Fibroblast of lung (primary cell): ENCODE data around the gene BTNL3.

Experiments
- EZH2 ChIP-seq: IDR thresholded peaks from 2 replicates; pipeline ENCODE4 v1.5.1; 2012; ENCODE audit warnings: low read length, control low read depth, mild to moderate bottlenecking; ENCODE audit errors: missing control alignments
- TF ChIP-seq, protein P1 (sequence below), 2 donors: IDR thresholded peaks in 1 of 2; conservative IDR thresholded peaks in 1 of 2; 1 replicate in 1 of 2; 2 replicates in 1 of 2; pipeline ENCODE4 v1.5.1; 2011 to 2012; ENCODE audit warnings: low read length in 2 of 2, control low read depth in 1 of 2, inconsistent platforms in 1 of 2, low read depth in 1 of 2, mild to moderate bottlenecking in 1 of 2

DNA sequence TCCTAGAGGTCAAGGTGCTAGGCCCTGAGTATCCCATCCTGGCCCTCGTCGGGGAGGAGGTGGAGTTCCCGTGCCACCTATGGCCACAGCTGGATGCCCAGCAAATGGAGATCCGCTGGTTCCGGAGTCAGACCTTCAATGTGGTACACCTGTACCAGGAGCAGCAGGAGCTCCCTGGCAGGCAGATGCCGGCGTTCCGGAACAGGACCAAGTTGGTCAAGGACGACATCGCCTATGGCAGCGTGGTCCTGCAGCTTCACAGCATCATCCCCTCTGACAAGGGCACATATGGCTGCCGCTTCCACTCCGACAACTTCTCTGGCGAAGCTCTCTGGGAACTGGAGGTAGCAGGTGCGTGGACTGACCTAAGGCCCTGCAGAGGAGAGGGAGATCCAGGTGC, 59.3 kb downstream of the BTNL3 start:
- TF ChIP-seq, protein P1, sequence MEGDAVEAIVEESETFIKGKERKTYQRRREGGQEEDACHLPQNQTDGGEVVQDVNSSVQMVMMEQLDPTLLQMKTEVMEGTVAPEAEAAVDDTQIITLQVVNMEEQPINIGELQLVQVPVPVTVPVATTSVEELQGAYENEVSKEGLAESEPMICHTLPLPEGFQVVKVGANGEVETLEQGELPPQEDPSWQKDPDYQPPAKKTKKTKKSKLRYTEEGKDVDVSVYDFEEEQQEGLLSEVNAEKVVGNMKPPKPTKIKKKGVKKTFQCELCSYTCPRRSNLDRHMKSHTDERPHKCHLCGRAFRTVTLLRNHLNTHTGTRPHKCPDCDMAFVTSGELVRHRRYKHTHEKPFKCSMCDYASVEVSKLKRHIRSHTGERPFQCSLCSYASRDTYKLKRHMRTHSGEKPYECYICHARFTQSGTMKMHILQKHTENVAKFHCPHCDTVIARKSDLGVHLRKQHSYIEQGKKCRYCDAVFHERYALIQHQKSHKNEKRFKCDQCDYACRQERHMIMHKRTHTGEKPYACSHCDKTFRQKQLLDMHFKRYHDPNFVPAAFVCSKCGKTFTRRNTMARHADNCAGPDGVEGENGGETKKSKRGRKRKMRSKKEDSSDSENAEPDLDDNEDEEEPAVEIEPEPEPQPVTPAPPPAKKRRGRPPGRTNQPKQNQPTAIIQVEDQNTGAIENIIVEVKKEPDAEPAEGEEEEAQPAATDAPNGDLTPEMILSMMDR (conservative IDR thresholded peaks at IDR 0.05 in 1 of 2, IDR thresholded peaks at IDR 0.05 in 1 of 2; ENCODE audit: low read depth in 1 of 2, low read length in 2 of 2), result no peak
- no peak for TF ChIP-seq EZH2
